T-helper 2 cell (primary cell): Measurements from ENCODE around the gene COL4A4.

Source experiments
- DNase-seq, 5 experiments: peaks; one replicate each; pipeline versions ENCODE4 v3.0.0 to v3.0.0-alpha.2; 2012 to 2022

Gene COL4A4

DNA sequence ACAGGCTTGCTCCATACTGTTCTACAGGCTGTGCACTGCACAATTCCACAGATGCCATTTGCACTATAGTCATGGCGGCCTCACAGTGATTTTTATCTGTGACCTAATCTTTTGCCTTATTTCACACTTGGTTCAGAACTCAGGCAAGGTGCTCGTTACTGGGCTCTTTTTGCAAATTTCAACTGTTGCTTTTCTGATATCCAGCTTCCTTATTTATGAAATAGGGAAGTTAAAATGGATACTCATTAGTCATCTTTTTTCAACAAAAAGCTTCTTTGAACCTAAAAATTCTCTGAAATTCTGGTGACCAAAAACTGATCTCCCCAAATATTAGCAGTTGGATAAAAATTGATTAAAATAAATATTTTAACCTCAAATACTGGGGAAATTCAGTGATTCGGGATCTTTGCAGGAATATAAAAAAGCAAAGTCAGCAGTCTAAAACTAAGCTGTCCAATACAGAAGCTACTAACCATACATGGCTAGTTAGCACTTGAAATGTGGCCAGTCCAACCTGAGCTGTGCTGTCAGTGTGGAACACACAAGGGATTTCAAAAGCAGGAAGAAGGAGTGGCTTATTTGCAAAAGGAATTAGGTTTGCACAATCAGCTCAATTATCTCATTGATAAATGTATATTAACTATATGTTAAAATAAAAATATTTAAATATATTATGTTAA, 134.4 kb downstream of the COL4A4 start:
- DNase-seq = no peak

DNA sequence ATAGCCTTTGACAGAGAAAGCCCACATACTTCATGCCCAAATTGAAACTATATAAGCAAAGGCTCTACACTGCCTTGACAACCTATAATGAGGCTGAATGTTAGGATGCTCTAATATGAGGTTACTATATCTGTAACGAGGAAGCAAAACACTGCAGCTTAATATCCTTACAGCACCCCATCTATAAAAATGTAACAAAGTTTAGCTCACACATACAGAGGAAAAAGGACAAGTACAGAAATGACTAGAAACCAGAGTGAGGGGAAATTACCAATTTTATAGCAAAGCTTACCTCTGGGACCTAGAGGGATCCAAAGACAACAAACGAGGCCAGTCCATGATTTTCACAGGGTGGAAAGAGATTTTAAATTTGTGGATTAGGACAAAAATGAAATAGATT, 138.5 kb downstream of the COL4A4 start:
- DNase-seq = no peak

DNA sequence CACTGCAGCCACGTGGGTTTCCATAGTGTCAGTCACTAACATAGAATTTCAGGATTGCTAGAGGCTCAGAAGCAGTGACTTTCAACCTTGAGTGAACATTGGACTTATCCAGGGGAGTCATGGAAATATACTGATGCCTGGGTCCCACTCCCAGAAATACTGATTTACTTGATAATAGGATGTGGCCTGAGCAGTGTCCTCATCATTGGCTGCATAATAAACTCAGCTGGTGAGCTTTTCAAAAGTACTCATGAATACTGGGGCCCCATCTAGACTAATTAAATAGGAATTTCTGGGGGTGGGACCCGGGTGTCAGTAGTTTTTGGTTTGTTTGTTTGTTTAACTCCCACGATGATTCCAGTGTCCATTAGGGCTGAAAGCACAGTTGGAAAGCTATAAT, 141.4 kb downstream of the COL4A4 start:
- DNase-seq = no peak

DNA sequence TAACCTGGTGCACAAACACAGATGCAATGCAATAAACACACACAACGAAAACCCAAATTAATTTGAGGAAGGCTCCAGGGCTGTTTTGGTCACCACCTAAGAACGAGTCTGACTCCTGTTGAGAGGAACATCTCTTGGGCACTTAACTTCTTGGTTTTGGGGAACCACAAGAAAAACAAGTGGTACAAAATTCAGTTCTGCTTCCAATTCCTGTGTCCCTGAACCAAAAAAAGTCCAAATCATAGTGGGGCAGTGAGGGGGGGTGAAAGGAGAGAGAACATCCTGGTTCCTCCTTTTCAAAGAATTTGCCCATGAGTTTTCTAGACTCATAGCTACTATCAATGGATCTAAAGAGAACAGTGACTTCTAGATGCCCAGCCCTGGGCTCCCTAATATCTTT, 143.6 kb downstream of the COL4A4 start:
- no peak for DNase-seq

DNA sequence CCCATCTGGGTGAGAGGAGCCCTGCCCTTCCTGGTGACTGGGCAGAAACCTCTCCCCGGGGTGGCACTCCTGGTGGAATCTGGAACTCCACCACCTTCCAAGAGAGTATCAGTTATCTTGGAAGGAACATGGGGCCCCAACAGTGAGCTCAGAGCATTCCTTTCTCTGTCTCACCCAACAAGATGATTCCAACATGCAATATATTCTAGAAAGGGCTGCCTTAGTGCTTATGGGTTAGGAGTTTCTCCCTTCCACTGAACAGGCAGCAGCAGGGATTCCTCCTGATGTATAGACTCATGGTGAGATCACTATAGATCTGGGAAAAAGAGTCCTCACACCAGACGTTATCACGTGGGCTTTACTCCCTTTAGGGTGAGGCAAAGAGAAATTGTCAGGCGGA, 147.1 kb downstream of the COL4A4 start:
- no peak for DNase-seq

DNA sequence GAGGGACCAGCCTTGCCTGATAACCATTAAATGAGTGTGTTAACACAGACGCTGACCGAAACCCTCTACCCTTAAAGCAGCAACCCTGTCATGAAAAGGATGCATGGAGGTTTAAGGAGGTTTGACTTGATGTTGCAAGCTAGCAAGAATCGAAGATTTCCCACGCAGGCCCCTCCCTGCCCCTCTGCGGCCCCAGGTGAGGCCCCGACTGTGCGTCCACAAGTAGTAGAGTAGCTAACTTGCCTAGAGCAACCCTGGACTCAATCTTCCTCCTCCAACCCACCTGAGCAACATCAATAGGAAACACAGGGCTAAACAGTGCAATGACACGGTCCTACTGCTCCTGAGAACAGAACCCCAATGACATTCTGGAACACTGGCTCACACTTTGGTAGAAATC, 150.1 kb downstream of the COL4A4 start:
- DNase-seq = no peak

DNA sequence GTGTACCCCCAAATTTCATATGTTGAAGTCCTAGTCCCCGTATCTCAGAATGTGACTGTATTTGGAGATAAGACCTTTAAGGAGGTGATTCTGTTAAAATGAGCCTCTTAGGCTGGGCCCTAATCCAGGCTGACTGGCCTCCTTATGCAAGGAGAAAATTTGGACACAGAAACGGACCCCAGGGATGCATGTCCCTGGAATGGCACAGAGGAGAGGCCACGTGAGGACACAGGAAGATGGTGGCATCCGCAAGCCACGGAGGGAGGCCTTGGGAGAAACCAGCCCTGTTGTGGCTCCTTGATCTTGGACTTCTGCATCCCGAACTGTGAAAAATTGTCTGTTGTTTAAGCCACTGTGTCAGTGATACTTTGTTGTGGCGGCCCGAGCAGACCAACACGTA, 150.7 kb downstream of the COL4A4 start:
- DNase-seq = no peak

DNA sequence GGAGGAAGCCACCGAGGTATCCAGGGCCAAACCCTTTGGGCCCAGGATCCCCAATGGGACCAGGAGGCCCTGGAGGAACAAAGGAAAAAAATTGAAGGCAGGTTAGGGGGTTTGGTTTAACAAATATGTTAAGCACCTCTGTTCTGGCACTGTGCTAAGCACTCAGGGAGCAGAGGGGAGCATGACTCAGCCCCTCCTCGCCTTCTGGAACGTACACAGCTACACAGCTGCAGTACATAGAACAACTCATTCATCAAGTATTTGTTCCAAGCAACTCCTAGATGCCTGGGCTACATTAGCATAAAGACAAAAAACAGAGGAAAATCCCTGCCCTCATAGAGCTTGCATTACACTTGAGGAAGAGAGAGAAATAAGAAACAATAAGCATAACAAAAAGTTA, 153.6 kb downstream of the COL4A4 start:
- no peak for DNase-seq

DNA sequence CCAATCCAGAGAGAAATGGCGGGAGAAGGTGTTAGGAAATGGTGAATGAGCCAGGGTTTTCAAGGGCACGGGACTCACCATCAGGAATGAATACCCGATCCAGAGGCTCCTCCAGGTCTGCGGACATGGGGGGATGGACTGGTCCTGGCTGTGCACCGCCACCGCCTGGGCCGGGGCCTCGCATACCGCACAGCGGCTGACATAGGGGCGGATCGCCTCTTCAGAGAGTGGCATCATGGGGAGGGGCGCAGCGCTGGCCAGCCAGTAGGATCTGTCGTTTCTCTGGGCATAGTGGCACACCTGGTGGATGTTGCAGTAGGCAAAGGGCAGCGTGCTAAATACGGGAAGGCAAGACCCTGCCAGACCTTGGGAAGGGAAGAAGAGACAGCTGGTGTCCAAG, 156.1 kb downstream of the COL4A4 start:
- DNase-seq = no peak

DNA sequence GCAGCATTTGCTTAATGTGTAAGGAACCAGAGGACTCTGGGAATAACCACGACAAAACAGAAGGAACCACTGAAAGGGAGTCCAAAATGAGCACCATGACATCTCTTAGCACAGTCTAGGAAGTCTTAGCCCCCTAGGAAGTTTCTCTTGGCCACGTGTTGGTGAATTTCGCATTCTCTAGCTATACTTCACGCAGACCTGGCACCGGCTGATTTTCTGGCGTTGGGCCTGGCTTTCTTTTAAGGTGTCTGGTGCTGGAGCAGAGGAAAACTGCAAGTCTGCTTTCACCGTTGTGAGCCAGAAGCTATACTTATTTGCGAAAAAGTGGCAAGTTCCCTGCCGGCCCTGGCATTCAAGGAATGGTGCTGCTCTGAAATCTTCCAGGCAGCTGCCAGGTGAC, 156.9 kb downstream of the COL4A4 start:
- no peak for DNase-seq

DNA sequence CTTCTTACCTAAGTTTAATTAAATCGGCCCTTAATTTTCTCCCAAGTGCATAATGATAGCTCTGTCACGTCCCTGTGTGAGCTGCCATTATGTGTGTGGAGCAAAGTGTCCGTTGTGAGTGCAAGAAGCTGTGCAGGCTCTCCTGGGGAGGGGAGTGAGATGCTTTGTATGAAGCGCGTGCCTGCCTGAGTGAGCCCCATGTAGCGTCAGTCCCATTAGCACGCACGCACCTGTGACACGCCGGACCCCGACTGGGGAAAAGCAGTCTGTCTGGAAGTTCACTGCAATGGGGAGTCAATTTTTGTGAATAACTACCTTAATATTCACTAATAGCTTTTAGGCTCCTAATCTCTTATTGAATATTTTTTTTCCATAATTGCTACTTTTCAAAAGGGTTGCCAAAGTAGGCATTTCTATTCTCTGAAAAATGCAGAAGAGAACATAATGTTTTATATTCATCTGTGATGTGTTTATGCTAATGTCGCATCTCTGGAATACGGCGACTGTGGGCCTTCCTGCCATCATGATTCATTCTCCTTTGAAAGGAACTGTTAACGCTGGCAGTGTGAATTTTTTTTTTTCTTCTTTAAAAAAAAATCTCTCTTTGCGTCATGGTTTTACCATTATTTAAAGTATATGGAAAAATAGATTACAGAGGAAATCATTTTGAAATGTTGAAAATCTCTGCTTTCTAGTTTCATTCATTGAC, 157.7 kb downstream of the COL4A4 start:
- no peak for DNase-seq

DNA sequence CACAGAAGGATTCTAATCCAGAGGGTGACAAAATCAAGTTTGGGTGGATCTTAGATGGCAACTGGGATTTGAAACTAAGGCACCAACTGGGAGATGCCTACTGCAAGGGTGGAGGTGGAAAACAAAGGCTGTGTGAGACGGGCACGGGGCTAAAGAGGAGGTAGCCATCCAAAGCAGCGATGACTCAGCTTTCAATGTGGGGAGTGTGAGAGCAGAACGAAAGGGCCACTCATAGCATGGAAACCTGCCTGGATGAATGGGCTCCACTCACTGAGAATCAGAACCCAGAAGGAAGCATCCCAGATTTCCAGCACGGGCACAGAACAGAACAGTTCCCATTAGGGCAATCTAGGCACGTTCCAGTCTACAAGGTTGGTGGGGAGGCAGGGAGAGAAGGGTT, 159.5 kb downstream of the COL4A4 start:
- DNase-seq = no peak

DNA sequence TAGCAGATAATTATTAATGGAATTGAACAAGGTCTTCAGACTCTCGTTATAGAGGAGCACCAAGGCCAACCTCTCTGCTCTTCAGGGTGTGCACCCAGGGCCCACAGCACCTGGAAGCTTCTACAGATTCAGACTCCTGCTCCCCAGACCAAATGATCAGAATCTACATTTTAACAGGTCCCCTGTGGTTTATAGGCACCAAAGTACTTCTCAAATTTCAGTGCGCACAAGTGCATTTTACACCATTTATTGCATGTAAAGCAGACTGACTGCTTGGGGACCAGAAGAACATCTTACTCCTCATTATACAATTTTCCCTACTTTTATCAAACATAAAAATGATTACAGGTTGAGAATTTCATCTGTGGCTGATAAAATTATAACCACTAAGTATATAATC, 163.9 kb downstream of the COL4A4 start:
- no peak for DNase-seq

DNA sequence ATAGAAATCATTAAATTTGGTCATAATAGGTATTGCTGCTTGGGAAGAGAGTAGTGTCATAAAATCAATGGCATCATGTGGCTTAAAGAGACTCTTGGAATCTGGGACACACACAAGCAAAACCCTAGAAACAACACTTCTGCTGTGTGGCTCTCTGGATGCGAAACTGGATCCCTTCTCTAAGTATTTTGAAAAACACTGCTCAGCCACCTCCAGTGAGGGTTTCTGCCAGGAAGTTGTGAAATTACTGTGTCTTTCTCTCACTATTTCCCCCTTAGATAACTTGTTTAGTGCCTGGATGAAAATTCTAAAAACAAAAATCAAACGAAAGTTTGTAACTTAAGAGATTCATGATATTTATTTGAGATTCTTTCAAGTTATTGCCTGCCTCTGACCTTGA, 164.3 kb downstream of the COL4A4 start:
- no peak for DNase-seq

DNA sequence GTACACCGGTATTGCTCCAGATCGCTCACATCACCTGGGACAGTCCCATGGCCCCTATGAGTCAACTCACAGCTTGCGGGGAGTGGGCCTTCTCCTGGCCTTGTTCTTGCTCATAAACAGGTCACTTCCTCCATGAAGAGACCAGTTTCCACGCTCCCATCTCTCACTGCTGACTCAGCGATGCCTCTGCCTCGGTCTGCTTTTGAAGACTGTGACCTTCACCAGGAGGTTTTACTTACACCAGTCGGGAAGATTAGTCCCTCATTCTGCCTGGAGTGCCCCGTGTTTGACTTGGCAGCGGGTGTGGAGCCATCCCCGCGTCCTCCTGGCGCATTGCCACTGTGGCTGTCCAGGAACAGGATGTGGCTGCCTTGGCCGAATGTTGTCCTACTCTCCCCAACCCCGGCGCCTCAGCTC, 168.4 kb downstream of the COL4A4 start:
- DNase-seq = peak in 1 of 5 experiments; percentile 10

DNA sequence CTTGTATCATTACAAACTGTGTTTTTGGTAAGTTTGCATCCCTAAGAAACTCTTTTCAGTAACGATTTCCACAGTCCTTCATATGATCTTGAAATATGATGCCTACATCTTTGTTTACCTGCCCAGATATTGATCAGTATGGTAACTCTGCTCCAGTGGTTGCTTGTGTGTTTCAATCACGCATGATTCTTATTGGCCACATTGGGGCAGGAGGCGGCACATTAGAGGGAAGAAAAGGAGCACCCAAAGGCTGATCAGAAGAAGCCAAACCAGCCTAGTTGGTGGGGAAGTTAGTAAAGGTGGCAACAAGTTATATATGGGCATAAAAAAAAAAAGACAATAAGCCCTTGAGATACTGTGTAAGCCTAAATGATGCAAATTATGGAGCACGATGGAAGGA, 169.2 kb downstream of the COL4A4 start:
- no peak for DNase-seq

DNA sequence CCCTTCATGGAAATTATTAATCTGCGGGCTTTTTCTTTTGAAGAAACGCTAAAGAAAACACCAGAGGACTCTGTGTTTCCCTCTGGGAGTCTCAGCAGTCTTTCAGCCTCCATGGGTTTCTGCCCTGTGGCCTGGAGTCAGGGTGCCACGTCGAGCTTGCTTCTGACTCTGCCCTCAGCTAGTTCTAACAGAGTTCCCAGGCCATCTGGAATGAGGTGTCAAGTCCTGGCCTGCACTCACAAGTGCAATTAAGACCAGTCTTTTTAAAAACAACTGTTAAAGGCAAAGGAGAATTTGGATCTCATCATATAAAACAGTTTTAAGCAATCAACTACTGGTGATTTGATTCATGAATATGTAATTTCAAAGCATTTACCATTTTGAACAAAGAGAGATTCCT, 170.8 kb downstream of the COL4A4 start:
- no peak for DNase-seq

DNA sequence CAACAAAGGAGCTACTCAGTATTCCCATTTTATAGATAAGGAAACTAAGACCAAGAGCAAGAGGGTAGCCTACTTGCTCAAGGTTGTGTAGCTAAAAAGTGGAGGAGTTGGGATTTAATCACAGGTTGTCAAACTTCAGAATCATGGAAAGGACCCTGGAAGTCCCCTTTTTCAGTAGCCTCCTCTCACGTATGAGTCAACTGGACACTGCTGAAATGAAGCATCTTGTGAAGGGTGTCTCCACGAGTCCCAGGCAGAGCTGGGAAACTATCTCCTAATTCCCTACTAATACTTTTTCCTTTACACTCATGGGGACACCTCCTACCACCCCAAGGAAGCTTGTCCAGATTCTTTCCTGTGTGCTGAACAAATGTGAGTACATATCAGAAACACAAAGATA, 172.3 kb downstream of the COL4A4 start:
- DNase-seq = no peak

DNA sequence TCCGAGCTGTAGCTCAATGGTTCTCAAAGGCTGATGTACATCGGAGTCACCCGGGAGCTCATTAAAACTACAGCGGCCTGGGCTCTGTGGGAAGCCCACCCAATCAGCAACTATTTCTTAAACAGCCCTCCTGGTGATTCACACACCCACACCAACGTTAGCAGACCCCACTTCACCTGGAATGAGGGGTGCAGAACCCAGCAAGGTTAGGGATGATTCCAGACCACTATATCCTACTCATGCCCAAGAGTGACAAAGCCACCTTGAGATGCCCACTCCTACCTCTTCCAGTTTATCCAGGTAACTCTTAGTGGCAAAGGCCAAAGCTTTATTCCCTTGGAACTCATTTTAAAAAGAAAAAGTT, 178.4 kb downstream of the COL4A4 start:
- DNase-seq = no peak

DNA sequence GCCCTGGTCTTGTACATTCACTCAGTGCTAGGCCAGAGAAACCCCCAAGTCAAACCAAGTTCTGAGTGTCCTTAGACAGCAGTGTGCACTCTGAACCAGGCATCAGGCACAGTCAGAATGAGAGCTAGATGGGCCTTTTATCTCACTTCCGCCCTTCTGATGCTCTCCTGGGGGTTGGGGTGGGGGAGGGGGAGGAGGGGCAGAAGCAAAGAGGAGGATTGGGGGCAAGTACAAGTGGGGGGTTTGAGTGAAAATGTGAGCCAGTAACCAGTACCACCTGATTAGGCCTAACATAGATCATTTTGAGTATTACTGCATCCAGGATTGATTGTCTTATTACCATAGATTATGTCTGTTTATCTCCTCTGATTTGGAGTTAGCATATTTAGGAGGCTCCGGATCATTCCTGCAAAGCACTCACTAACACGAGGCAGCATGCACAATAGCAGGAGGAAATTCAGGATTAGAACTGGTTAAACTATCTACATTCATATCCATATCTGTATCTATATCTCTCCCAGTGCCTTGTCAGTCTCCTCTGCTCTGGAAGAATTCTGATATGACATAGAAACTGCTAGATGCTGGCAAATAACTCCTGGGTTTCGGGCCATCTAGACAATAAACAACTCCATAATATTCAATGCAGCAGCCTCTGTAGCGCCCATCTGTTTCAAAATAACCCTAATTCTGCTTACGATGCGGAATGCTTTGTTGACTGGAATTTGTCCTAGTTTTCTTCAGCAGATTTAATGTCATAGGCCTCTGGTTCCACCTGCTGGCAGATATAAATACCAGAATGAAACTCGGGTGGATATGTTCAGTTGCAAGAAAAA, 179.0 kb downstream of the COL4A4 start:
- DNase-seq = peak in 1 of 5 experiments; percentile 83

DNA sequence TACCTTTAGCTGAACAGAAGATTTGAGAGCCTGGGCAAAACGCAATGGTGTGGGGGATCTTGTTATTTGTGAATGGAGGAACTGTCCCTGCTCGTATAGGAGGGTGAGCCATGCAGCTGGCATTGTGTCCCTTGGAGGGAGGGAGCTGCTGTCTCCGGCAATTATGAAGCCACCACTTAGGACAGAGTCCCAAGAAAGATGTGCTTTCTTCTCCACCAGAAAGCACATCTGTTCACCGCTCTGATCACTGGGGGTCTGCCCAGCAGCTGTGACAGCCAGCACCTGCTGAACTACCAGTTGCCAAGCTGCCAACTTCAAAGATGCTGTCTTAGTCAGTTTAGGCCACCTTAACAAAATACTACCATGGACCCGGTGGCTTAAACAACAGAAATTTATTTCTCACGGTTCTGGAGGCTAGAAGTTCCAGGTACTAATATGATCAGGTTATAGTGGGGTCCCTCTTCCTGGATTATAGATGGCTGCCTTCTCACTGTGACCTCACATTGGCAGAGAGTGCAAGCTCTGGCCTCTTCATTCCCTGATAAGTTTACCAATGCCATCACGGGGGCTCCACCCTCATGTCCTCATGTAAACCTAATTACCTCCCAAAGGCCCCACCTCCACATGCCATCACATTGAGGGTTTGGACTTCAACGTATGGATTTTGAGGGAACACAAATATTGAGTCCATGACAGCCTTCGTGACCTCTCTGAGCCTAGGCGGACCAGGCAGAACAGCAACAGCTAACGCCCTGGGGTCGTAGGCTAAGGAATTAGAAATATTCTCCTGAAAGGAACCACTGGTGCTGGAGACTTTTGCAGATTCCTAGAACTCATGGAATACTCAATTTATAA, 179.9 kb downstream of the COL4A4 start:
- DNase-seq = no peak

DNA sequence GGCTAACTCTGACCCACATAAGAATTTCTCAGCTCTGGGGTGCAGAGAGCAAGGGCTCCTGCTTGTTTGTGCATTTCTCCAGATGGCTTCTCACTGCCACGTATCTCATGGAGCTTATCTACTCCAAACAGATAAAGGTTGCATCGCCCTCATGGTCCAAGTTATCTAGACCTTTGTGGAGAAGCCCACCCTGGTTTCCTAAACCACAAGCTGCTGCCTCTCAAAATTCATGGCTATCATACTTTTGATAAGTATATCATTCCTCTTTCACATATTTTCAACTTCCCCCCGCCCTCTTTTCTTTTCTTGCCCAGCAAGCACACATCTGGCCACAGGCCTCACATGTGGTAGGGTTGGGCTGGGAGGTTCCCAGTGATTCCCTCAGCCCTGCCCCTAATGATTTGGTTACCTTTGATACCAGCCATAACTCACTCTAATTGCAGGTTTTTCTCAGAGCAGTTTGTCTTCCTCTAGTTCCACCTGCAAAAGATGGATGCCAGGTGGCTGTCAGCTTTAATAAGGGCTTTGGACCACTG, 182.1 kb downstream of the COL4A4 start:
- no peak for DNase-seq

DNA sequence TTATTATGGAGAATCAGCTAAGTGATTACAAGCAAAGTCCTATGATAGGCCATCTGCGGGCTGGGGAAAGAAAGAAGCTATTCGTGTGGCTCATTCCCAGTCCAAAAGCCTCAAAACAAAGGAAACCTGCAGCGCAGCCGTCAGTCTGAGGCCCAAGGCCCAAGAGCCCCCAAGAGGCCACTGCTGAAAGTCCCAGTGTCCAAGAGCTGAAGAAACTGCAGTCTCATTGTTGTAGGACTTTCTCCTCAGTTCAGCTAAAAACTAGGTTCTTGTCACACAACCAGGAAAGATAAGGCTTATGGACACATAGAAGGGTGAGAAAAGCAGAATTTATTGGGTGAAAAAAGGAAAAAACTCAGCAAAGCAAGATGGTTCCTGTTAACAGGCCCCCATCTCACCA, 185.0 kb downstream of the COL4A4 start:
- DNase-seq = no peak
